Activated CD4-positive, CD25-positive, alpha-beta regulatory T cell treated with anti-CD3 and anti-CD28 coated beads, Interleukin-2, amount 50 U/mL, for 72 hours (primary cell): Measurements from ENCODE around the gene FHIT.

Experiments
- DNase-seq: peaks from one replicate; pipeline ENCODE4 v3.0.0; 2021

The FHIT gene

DNA sequence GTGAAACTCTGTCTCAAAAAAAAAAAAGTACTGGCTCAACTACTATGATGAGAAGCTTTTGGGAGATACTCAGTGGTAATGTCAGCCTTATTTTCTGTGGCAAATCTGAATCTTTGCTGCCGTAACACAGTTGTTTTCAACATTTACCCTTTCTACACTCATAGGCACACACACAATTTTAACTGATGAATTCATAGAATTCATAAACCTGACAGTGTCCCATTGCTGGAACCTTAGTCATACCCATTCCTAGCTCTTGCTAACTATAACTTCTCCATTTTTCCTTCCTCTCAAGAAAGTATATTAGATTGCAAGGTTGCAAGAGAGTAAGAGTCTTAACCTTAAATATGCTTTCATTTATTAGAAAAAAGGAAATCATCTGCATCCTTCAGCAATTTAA lies 496.6 kb downstream of the FHIT start:
- no peak for DNase-seq

DNA sequence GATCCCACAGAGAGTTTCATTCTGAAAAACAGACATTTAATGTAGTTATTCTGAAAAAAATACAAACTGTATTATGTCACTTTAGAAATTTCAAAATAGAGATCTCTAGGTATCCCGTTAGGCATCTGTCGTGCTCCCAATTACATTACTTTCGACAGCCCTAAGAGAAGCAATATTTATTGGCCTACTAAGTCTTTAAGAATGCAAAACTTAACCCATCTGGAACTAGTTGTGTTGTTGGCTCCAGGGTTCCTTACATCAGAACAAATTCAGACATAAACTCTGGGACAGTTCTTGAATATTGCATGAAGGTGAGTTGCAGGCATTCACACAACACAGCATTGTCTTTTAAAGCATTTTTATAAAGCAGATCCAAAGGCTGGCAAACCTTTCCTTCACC lies 498.4 kb downstream of the FHIT start:
- DNase-seq = no peak

GRCh38 chr3:60746695-60747416 lies 504.4 kb downstream of the FHIT start:
- DNase-seq = no peak

GRCh38 chr3:60746043-60746638 lies 505.1 kb downstream of the FHIT start:
- DNase-seq = no peak

DNA sequence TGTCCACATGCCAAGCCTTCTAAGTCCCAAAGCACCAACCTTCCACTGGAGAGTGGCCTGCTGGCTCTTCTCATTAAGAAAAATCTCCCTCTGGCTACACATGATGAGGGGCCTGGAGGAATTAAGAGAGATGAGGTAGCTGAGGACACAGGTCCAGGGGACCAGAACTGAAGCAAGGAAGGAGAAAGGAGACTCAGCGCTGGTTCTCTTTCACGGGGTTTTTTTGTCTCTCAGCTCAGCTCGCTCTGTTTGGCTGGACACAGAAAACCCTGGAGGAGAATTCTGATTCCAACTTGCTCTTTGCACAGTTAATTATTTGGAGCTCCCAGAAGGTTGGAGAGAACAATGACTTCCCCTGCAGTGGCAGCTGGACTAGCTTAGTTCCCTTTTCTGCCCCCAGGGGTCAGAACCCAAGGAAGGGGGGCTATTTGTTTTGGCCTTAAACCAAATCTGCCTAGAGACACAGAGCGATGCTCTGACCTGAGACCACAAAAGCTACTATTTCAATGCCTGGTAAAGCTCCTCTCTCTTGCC lies 507.6 kb downstream of the FHIT start:
- DNase-seq = no peak

DNA sequence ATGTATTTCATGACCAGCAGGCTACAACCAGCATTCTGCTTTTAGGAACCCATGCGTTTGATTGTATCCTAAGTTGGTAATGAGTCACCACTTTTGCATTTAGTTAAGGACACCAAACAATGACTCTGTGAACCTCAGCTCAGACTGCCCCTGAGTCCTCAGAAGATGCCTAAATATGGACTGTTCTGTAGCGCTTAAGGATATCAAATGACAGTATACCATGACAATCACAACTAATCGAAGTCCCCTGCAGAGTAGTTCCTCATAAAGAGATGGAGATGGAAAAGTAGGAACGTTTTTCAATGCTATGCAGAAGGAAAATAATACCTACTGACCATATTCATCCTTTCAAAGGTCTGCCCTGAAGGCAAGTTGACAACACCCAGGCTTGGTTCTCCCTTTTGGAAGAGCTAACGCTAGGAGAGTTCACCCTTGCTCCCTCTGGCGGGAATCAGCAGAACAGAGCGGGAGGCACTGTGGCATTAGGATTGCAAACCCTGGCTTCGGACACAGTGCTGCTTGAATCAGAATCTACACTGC lies 508.6 kb downstream of the FHIT start:
- DNase-seq = no peak

- no peak for DNase-seq
Measured at GRCh38 chr3:60737633-60738399, 513.4 kb downstream of the FHIT start.

DNA sequence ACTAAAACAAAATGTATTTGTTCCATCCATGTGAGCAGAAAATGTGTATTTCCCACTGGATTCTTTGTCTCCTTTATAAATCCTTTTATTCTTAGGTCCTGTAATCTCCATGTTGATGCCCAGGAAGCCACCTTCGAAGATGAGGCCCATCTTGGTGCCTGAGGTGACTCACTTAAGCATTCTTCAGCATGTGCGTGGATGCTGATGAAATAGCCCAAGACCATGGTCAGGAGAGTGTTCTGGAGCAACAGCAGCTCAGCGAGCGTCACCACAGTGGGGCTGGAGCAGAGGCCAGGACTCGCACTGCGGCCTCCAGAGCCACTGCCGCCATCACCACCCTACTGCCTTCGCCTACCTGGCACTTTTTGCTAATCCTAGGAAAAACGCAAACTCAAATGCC lies 520.9 kb downstream of the FHIT start:
- DNase-seq = no peak

DNA sequence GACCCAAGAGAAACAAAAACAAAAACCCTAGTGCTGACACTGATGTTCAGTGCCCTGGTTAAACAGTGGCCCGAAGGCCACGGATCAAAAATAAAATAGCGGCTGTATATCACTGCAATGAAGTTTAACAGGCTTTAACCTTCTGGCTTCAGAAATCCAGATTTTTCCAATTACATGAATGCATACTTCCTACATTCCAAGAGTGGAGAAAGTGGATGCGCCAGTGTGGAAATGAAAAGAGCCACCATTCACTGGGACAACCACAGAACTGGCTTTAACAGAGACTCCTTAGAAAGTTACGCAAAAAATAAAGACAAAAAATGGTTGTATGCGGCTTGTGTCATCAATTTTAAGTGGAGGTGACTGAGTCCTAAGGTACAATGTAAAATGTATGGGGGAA lies 522.2 kb downstream of the FHIT start:
- no peak for DNase-seq

DNA sequence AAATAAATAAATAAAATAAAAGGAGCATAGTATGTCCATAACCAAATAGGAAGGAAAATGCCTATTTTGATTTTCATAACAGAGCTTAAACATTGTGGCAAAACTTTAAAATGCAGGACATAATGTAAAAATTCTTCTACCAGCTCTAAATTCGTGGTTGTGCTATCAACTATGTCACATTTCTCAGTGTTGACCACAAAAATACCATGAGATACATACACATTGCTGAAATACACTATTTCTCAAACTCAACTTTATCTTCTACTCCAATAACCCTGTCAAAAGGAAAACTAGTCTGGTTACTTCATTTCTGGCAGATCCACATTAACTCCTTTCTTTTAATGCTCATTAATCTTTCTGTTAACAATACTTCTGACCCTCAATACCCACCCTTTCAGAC lies 523.2 kb downstream of the FHIT start:
- no peak for DNase-seq

GRCh38 chr3:60720736-60721135 lies 530.5 kb downstream of the FHIT start:
- no peak for DNase-seq

GRCh38 chr3:60716573-60716972 lies 534.7 kb downstream of the FHIT start:
- no peak for DNase-seq

DNA sequence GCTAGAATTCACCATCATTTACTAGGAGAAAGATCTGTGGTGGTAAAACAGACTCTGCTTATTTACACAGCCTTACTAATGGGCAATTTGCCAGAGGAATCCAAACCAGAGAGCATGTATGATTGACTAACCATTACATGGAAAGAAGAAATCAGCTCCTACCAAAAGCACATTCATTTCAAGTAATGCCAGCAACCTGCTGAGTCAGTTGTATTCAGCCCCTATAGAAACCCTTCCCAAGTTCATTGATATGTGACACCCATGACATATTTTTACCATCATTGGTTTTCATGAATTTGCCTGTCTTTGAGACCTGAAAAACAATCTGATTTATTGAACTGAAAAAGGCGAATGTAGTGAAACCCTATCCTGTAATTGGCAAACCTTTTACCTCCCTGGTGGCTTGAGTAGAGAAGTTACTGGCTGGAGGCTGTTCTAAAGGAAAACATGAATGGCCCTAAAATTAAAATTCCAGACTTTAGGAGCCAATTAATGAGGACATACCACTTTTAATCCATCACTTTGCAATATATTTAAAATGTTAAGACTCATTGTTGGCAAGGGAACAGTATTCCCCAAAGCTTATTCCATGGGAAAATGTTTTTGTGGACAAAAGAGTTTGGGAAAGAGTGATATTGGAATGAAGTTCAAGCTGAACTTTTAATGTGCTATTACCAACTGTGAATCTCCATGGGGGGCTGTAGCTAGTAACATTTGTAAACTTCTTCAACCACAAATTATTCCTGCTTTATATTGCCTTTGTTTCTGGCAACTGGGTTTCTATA lies 542.9 kb downstream of the FHIT start:
- no peak for DNase-seq

DNA sequence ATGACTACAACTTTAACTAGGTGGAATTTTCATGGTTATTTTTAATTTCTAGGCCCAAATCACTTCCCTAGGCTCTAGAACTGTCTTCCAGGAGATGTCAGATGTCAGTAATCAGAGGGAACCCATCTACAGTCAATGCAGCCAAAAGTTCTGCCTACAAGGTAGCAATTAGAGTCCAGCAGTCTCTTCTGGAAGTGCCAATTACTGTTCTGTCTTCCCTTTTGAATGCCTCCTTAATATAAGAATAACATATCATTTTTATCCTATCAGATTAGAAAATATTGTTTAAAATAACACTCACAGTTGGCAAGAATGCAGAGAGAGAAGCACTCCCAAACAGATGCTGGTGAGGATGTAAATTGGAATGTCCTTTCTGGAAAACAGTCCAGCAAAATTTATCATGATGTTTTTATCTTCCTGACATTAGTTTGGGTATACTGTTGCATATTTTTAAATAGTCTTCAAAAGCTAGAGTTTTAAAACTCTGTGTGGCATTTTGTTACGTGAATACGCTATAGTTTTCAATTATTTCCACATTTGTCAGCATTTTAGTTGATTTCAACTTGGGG lies 543.7 kb downstream of the FHIT start:
- DNase-seq = no peak

DNA sequence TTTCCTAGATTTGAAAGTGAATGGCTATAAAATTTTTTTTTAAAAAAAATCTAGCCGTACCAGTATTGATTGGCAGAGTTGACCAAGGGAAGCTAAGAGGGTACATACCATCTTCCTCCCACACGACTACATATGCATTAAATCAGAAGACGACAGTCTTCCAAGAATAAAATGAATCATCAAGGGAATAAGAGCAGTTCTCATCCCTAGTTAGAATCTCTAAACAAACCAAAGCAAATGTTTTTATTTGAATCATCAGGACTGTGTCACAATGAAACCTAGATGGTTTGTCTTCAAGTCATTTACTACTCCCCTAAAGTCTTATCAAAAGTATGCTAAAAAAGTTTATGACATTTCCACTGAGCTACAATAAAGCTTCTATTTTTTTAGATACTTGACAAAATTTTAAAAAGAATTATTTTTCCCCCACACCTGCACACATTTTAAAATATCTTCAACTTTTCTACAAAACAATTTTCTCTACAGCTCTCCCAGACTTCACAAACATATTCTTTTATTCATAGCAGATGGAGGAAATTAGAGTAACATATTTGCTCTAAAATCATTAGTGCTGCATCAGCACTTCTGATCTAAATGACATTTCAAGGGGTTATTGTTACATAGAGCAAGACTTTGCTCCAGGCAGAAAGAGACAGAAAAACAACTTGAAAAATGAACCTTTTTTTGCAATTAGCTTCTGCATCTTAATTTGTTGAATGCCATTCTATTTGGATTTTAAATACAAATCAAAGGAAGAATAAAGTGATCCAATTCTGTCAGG lies 547.1 kb downstream of the FHIT start:
- DNase-seq = no peak

DNA sequence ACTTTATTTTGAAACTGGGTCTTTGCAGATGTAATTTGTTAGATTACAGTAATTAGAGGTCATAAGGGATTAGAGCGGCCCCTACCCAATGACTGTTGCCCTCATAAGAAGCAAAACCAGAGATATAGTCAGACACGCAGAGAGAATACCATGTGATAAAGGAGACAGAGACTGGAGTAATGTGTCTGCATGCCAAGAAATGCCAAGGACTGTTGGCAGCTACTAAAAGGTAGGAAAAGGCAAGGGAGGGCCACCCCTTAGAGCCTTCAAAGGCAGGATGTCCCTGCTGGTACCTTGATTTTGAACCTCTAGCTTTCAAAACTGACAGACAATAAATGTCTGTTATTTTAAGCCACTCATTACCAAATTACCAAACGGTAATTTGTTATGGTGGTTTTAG lies 548.2 kb downstream of the FHIT start:
- DNase-seq = no peak

- DNase-seq = no peak
Measured at GRCh38 chr3:60698117-60698516, 553.1 kb downstream of the FHIT start.

DNA sequence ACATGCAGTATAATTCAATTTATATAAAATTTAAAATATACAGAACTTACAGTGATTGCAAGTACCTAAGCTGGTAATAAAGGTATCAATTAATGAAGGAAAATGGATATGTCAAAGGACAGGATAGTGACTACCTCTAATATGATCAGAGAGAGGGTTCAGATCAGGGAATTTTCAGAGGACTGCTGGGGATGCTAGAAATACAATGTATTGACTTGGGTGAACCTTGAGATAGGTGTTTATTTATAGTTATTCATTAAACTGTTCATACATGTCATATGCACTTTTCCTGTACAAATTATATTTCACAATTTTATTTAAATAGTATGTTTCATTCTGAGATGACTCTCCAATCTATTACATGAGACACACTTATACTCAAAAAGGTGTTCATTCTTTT lies 554.1 kb downstream of the FHIT start:
- no peak for DNase-seq

- DNase-seq = no peak
Measured at GRCh38 chr3:60696428-60697125, 554.7 kb downstream of the FHIT start.

- no peak for DNase-seq
Measured at GRCh38 chr3:60675424-60675823, 575.8 kb downstream of the FHIT start.

DNA sequence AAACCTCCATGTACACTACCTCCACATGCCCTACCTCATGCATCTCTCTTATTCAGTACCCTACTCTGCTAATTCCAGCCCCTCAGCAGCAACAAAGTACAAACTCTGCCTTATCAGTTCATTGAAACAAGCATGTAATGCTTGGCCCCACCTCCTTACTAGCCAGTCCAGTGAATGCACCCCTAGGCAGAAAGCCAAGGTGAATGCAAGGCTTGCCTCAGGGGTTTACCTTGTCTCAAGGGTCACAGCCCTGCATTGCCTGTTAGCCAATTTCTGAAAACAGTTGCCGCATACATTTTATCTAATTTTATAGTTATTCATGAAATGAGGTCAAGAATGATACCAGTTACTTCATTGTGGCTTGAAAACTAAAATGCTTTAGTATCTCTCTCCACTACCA lies 576.4 kb downstream of the FHIT start:
- DNase-seq = no peak
